Gastroesophageal sphincter (tissue), 3 donors: ENCODE data around the gene CCDC146.
"Not testable (repeated sequence)": the region's sequence is repeated elsewhere in the genome, so short reads cannot be mapped to it uniquely, and the experiment has no call there.

Experiments used
- EP300 ChIP-seq: sonication (generic); formaldehyde crosslinking; IDR thresholded peaks from one replicate; pipeline ENCODE4 v1.6.1; 2017; ENCODE audit warnings: antibody characterized with exemption, mild to moderate bottlenecking
- POLR2A ChIP-seq, 2 donors: fragments of 450-650 bp; IDR thresholded peaks; one replicate each; pipeline ENCODE4 v1.6.1; 2017; ENCODE audit warnings: antibody characterized with exemption in 2 of 2, mild to moderate bottlenecking in 2 of 2, moderate library complexity in 1 of 2
- TF ChIP-seq, protein P1 (sequence below), 4 experiments: fragments of 200-600 bp in 2 of 4; fragments of 450-650 bp in 2 of 4; sonication (generic) in 1 of 4; IDR thresholded peaks; one replicate each; pipeline ENCODE4 v1.5.1; 2017 to 2019; ENCODE audit warnings: antibody characterized with exemption in 4 of 4, mild to moderate bottlenecking in 2 of 4, moderate library complexity in 2 of 4

DNA sequence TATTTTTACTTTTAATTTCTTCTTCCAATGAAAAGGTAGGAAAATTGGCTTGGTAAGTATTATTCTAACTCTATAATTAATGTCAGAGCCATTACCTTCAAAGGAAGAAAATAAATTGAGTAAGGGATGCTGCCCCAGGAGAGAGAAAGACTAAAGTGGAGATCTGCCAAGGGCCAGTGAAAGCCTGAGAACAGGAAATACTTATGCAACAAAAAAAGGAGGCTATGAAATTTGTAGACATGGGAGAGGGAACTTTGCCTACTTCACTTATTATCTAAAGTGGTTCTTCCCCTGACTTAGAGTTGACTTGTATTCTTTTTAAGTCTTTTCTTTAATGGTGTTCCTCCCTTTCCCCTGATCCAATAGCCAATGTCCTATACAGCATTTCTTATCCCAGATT, 29.8 kb downstream of the CCDC146 start:
- TF ChIP-seq, protein P1, sequence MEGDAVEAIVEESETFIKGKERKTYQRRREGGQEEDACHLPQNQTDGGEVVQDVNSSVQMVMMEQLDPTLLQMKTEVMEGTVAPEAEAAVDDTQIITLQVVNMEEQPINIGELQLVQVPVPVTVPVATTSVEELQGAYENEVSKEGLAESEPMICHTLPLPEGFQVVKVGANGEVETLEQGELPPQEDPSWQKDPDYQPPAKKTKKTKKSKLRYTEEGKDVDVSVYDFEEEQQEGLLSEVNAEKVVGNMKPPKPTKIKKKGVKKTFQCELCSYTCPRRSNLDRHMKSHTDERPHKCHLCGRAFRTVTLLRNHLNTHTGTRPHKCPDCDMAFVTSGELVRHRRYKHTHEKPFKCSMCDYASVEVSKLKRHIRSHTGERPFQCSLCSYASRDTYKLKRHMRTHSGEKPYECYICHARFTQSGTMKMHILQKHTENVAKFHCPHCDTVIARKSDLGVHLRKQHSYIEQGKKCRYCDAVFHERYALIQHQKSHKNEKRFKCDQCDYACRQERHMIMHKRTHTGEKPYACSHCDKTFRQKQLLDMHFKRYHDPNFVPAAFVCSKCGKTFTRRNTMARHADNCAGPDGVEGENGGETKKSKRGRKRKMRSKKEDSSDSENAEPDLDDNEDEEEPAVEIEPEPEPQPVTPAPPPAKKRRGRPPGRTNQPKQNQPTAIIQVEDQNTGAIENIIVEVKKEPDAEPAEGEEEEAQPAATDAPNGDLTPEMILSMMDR (IDR thresholded peaks at IDR 0.05): not testable (repeated sequence)
- TF ChIP-seq EP300; POLR2A (IDR thresholded peaks at IDR 0.05): not testable (repeated sequence)
